ENCODE measurements around the gene PER2.

DNA sequence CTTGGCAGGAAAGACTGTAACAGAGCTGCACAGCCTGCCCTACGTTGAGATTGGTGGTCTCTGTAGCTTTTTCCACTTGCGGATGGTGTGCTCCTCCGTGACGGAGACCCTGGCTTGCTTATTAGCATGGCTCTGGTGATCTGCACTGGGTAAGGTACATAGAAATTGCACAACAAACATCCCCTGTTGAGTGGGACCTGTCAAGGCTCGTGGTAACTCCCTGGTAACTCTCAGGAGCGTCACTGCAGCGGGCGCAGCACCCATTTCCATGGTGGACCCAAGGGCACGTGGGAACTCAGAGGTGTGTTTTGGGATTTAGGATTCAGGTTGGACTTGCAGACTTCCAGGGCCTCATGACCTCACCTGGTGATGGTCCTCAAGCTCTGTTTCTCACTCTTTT lies 33.1 kb upstream of the PER2 start:
- TF ChIP-seq RBBP5 (IDR thresholded peaks at IDR 0.05; ENCODE audit: borderline replicate concordance, insufficient read depth, low read length, poor library complexity, severe bottlenecking), result no peak
- no peak for TF ChIP-seq FOXK1 (CRISPR knock-in tag; IDR thresholded peaks at IDR 0.05; ENCODE audit: borderline replicate concordance)
- TF ChIP-seq RB1 (IDR thresholded peaks at IDR 0.05; ENCODE audit: low read depth), result no peak
- TF ChIP-seq SMAD2 (IDR thresholded peaks at IDR 0.05; ENCODE audit: low read depth, low read length), result no peak
- TF ChIP-seq ZNF512 (tag; IDR thresholded peaks at IDR 0.05), result no peak
- TF ChIP-seq, protein P1, sequence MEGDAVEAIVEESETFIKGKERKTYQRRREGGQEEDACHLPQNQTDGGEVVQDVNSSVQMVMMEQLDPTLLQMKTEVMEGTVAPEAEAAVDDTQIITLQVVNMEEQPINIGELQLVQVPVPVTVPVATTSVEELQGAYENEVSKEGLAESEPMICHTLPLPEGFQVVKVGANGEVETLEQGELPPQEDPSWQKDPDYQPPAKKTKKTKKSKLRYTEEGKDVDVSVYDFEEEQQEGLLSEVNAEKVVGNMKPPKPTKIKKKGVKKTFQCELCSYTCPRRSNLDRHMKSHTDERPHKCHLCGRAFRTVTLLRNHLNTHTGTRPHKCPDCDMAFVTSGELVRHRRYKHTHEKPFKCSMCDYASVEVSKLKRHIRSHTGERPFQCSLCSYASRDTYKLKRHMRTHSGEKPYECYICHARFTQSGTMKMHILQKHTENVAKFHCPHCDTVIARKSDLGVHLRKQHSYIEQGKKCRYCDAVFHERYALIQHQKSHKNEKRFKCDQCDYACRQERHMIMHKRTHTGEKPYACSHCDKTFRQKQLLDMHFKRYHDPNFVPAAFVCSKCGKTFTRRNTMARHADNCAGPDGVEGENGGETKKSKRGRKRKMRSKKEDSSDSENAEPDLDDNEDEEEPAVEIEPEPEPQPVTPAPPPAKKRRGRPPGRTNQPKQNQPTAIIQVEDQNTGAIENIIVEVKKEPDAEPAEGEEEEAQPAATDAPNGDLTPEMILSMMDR (IDR thresholded peaks at IDR 0.05 in 2 of 3, conservative IDR thresholded peaks at IDR 0.05 in 1 of 3; ENCODE audit: insufficient read depth in 2 of 3, low read depth in 1 of 3, low read length in 3 of 3), result no peak
- TF ChIP-seq RFX7 (CRISPR knock-in tag; IDR thresholded peaks at IDR 0.05), result no peak

Measured in K562 (cell line).